Mucosa of descending colon (tissue), 3 donors: Measurements from ENCODE around the gene TRERF1. TPM values are rescaled to one million over a fixed set of nuclear protein-coding genes. Genes with fewer than 3 reads are reported as not detected.
A peak's percentile ranks its signal among the peaks of the same experiment; 100 is the strongest.

Experiments
- ATAC-seq: fragments of 200-7000 bp; cut with Tn5 transposase; one replicate; pipeline ENCODE4 v1.9.1; 2020; ENCODE audit warnings: mild to moderate bottlenecking, moderate library complexity
- DNase-seq, 3 donors: peaks; one replicate each; pipeline ENCODE4 v3.0.0-alpha.2; 2020
- H3K36me3 ChIP-seq: fragments of 200-600 bp; one replicate; pipeline ENCODE4 v1.8.0; 2021; ENCODE audit warnings: low read depth, mild to moderate bottlenecking
- H3K4me1 ChIP-seq: fragments of 200-600 bp; one replicate; pipeline ENCODE4 v1.8.0; 2021; ENCODE audit warnings: low read depth, mild to moderate bottlenecking
- H3K4me3 ChIP-seq: fragments of 200-600 bp; one replicate; pipeline ENCODE4 v1.8.0; 2021; ENCODE audit warnings: mild to moderate bottlenecking
- H3K9me3 ChIP-seq: fragments of 200-600 bp; one replicate; pipeline ENCODE4 v1.8.0; 2021; ENCODE audit warnings: mild to moderate bottlenecking
- intact Hi-C, 2 donors: fragments of 100-400 bp; cut with DNase I in 1 of 2; cut with micrococcal nuclease in 1 of 2; formaldehyde crosslinking; loops; one replicate each; pipeline versions ENCODE4 v1.11.0 to v1.11.1; 2022; cut with DNase I, micrococcal nuclease
- total RNA-seq, 3 donors: library from RNA; stranded (reverse); fragmentation: NEBNext Ultra II Directional in 2 of 3; extraction: Animal tissue kit (Norgen Biotek cat#: 25700) in 2 of 3; gene quantifications; one replicate each; pipeline versions ENCODE4 v1.2.1 to v1.2.4, GENCODE V29; 2021 to 2023
- TF ChIP-seq, protein P1 (sequence below): fragments of 200-600 bp; IDR thresholded peaks from one replicate; pipeline ENCODE4 v1.8.0; 2022; ENCODE audit warnings: antibody characterized with exemption, mild to moderate bottlenecking
- donor health status: DM: no; HTN: no; CAD: no; lungs with moderate emphysema.
- donor health status: DM: no; HTN: no; CAD: no.
- donor health status: DM: no; HTN: yes; CAD: no.

Gene TRERF1
- total RNA-seq, 3 donors from 2014 or later, result 2.8 to 11.2 (median 3.8) TPM

- no peak for DNase-seq
- TF ChIP-seq, protein P1, sequence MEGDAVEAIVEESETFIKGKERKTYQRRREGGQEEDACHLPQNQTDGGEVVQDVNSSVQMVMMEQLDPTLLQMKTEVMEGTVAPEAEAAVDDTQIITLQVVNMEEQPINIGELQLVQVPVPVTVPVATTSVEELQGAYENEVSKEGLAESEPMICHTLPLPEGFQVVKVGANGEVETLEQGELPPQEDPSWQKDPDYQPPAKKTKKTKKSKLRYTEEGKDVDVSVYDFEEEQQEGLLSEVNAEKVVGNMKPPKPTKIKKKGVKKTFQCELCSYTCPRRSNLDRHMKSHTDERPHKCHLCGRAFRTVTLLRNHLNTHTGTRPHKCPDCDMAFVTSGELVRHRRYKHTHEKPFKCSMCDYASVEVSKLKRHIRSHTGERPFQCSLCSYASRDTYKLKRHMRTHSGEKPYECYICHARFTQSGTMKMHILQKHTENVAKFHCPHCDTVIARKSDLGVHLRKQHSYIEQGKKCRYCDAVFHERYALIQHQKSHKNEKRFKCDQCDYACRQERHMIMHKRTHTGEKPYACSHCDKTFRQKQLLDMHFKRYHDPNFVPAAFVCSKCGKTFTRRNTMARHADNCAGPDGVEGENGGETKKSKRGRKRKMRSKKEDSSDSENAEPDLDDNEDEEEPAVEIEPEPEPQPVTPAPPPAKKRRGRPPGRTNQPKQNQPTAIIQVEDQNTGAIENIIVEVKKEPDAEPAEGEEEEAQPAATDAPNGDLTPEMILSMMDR, result no peak
- no peak for ATAC-seq
Measured at GRCh38 chr6:42275376-42276033, 176.2 kb downstream of the TRERF1 start.

GRCh38 chr6:42274898-42275297 is 176.8 kb downstream of the TRERF1 start:
- H3K4me1 ChIP-seq, result peaks cover 11% of the 10 kb centered on the region
- no peak overlapping the region for H3K4me3 ChIP-seq
- DNase-seq (no peak), ATAC-seq (no peak)
- TF ChIP-seq, protein P1, result no peak
- intact Hi-C loops, result no loop called here
- H3K9me3 ChIP-seq, result no peaks in the 10 kb centered on the region
- H3K36me3 ChIP-seq, result no peaks in the 10 kb centered on the region

More at GRCh38 chr6:42275376-42276033, 176.2 kb downstream of the TRERF1 start:
- Histone ChIP-seq H3K4me1 (peaks cover 17% of the 10 kb centered on the region), H3K9me3 (no peaks in the 10 kb centered on the region), H3K36me3 (no peaks in the 10 kb centered on the region), H3K4me3 (no peak overlapping the region)
- intact Hi-C loops, result no loop called here

DNA sequence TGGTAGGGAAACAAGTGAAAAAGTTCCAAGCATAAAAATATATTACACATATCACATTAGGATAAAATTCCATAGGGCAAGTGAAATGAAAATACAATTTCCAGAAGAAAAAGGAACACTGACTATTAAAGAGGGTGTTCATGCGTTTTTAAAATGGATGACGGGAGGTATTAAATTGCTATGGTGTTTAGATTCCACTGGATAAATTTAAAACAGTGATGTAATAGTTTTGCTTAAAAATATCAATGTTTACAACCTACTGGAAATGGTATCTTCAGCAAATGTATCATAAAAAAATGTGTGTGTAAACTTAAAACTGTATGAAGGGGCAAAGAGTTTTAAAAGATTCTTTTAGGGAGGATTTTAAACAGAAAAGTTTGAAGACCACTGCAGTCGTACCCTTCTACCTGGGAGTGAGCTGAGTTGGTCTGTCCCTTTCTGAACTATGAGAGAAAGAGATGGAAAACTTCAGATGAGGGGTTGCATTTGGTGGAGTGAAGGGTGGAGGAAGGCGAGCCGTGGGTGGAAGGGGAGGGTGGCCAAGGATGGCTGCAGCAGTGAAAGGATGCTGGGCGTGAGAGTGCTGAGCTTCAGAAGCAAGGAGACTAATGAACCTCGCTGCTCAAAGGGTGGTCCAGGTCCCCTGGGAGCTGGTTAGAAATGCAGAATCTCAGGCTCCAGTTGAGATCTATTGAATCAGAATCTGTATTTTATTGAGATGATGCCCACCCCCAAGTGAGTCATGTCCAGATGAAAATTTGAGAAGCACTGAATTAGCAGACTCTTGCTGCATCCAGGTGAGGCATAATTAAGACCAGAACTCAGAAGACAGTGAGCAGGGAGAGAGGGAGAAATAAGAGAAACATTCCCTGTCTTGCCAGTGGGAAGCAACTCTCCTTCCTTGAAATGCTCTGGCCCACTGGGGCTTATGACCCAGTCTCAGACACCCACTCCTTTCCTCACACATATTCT is 179.6 kb downstream of the TRERF1 start:
- TF ChIP-seq, protein P1, result no peak
- DNase-seq (no peak), ATAC-seq (no peak)
- no peaks in the 10 kb centered on the region for H3K36me3 ChIP-seq
- H3K4me3 ChIP-seq, result no peak overlapping the region
- no peaks in the 10 kb centered on the region for H3K4me1 ChIP-seq
- intact Hi-C loops, result no loop called here
- no peaks in the 10 kb centered on the region for H3K9me3 ChIP-seq

DNA sequence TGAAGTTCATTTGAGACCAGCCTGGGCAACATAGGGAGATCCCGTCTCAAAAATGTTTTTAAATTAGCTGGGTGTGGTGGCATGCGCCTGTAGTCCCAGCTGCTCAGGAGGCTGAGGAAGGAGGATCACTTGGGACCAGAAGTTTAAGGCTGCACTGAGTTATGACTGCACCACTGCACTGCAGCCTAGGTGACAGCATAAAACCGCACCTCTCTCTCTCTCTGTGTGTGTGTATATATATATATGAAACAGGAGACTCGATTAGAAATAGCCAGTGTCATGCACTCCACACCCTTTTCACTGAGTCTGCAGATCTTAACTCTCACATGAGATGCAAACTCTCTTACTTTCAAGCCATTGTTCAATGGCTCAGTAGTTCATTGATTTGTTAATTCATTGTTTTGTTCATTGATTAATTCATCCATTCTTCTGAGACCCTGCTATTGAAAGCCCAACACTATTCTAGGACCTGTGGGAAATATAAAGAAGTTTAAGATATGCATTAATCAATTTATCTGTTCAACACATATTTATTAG is 181.7 kb downstream of the TRERF1 start:
- TF ChIP-seq, protein P1, result no peak
- Histone ChIP-seq H3K4me1 (no peaks in the 10 kb centered on the region), H3K9me3 (no peaks in the 10 kb centered on the region), H3K4me3 (no peak overlapping the region), H3K36me3 (no peaks in the 10 kb centered on the region)
- ATAC-seq (no peak), DNase-seq (no peak)
- intact Hi-C loops, result loop anchor here in 1 of 2 donors (10.0 kb wide), 1 partner anchor 265 kb away; no protein-coding TSS in a partner anchor

- H3K4me1 ChIP-seq, result no peaks in the 10 kb centered on the region
- H3K36me3 ChIP-seq, result no peaks in the 10 kb centered on the region
- intact Hi-C loops, result loop anchor here in 1 of 2 donors (10.0 kb wide), 1 partner anchor 265 kb away; no protein-coding TSS in a partner anchor
- no peak overlapping the region for H3K4me3 ChIP-seq
- ATAC-seq (peak; percentile 74), DNase-seq (peak in 1 of 3 donors; percentile 43)
- no peaks in the 10 kb centered on the region for H3K9me3 ChIP-seq
- TF ChIP-seq, protein P1, result no peak
Measured at GRCh38 chr6:42269553-42269952, 182.2 kb downstream of the TRERF1 start.
